NOMO-1 treated with dmso at 0.1 percent for 144 hours (cell line): Measurements from ENCODE around the gene MED28.
"Not testable (repeated sequence)": the region's sequence is repeated elsewhere in the genome, so short reads cannot be mapped to it uniquely, and the experiment has no call there.

ENCODE experiments used
- DNase-seq: peaks from one replicate; lab custom pipeline; 2025; ENCODE audit not compliant: unreplicated experiment; lab: John Stamatoyannopoulos, UW

The MED28 gene

DNA sequence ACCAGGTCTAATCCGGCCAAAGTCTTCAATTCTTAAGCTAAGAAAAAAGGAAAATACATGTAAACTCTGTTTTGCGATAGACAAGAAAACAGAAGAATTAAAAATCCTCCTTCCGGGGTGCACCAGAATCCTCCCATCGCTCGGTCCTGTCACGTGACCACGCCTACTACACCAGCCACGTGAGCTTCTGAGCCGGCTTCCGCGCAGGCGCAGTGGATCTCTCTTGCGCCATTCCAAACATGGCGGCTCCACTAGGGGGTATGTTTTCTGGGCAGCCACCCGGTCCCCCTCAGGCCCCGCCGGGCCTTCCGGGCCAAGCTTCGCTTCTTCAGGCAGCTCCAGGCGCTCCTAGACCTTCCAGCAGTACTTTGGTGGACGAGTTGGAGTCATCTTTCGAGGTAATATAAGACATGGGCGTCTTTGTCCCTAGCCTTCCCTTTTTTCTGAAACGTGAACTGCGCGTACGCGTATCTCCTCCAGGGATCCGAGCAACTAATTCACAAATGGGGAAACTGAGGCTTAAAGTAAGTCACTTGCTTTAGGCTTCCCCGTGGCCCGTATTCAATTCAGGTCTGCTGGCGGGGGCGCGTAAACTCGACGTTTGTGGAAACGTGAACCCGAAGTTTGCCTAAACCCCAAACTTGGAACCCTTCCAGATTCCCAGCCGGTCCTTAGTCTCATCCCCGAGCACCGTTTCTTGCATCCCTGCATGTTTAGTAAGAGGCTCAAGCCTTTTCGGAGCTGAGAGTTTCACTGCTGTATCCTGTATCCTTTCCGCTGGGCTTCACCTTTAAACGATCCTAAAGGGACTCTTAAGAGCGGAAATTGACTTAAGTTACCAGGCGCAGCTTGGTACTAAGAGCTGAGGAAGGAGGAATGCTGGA, at the start of gene MED28:
MED28 (plus strand) TSS at position 226 of the 884 bp plus-strand sequence; CDS start at position 240, 14 bp downstream.
- peak; percentile 77 for DNase-seq

GRCh38 chr4:17565846-17566245, 48.6 kb upstream of the MED28 start:
- DNase-seq = no peak

DNA sequence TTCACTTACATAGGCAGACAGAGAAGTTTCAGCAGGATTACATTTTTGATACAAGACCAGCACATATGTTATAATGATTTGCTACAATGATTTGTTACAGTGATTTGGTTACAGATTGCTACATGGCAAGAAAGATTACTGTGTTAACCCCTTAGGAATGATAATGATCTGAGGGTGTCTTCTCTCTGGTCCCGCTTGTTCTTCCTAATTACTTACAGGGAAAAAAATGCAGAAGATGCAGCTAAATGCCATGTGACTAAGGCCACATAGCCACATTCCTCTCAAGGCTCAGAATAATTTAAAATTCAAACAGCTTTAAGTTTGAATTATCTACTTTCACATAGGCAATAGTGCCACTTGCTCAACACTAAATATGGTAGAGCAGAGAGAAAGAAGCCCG, 47.2 kb upstream of the MED28 start:
- no peak for DNase-seq

DNA sequence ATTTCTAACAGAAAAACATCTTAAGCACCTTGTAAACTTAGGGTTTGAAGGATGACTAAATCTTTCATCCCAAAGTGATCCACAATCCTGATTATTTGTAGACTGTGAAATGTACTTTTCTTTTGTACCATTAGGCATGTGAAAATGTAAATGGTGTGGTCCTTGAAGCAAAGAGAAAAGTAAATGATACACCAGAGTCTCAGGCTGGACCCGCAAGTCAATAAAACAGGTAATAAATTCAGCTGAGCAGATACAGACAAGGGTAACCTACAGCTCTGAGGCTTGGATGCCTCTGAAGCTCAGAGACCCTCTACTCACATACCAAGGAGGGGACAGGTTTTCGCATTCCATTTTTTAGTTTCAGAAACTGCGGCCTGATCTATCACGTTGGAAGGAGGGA, 40.2 kb upstream of the MED28 start:
- no peak for DNase-seq

GRCh38 chr4:17575177-17575576, 39.3 kb upstream of the MED28 start:
- not testable (repeated sequence) for DNase-seq

GRCh38 chr4:17576932-17577664, 37.3 kb upstream of the MED28 start, which contains the start of gene LAP3:
Gene LAP3 (plus strand): TSS chr4:17577198. CDS start chr4:17577466, 268 bp downstream.
- peak; percentile 95 for DNase-seq

DNA sequence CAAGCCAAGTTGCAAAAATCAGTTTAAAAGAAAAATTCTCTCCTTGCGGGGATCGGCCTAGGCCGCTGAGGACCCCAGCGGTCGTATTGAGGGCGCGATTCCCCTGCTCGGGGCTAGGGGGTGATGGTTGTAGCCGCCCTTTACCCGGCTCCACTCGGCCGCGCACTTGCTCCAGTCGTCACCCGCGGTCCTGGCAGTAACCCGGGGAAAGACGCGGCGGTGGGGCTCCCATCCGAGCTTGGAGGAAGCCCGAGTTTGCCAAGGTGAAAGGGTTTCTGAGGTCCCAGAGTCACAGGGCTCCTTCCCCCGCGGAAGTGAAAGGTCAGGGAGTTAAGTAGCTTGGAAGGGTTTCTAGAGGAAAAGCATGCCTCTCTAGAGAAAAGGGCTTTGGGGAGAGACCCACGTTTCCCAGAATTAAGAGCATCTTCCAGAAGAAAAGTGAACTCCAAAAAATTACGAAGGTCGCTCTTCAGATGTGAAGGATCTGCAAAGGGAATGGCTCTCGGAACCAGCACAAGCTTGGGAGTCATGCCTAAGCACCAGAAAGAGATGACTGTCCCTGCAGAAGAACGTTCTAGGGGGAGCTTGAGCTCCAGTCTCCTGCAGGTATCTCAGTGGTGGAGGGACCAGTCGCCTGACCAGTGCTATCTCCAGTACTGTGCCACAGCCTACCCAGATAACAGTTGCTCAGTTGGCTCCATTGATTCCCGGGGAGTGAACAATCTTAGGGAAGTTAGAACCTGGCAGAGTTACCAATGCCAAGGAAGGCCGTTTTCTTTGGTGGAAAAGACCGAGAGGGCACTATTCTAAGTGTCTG, 36.6 kb upstream of the MED28 start:
- DNase-seq = no peak

- peak; percentile 13 for DNase-seq
These were observed 36.0 kb upstream of the MED28 start for GRCh38 chr4:17578482-17578891.

DNA sequence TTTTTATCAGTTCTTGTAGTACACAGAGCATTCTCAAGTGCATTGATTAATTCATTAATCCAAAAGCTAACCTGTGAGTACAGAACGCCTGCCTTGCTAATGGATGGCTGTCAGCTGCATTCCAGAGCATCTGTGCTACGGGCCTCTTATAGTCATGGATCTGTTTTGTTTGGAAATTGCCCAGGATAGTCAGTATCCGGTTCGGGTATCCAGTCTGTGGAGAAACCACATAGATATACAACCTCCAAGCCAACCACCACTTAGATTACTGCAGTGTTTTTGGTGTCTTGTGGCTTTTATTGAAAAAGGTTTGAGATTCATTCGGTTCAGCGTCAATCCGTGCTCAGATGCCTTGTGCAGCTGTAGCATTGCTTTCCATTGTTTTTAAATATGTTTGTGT, 33.5 kb upstream of the MED28 start:
- no peak for DNase-seq

DNA sequence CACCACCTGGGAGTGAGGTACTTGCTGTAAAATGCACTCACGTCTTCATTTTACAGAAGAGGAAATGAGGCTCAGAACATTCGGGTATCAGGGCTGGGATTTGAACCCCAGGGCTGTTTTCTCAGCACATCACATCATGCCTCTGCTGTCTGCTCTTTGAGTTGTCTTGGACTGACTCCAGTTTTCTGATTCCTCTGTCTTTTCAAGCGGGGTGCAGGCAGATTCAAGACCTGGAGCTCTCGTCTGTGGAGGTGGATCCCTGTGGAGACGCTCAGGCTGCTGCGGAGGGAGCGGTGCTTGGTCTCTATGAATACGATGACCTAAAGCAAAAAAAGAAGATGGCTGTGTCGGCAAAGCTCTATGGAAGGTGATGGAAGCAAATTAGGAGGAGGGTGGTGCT, 31.2 kb upstream of the MED28 start:
- no peak for DNase-seq

DNA sequence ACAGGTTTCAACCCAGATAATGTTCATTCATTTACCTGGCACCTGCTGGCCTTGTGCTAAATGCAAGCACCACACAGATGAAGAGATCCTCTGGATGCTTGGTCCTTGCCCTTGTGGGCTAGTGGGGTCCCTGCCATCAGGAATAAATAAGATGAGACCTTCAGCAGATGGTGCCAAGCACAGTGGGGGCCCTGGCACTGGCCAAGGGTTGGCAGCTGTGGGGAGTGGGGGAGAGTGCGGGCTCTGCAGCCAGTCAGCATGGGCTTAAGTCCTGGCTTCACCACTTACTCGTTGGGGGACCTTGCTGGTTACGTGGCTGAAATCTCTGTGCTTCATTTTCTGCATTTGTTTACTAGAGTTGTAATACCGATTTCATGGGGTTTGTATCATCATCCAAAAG, 30.5 kb upstream of the MED28 start:
- no peak for DNase-seq

DNA sequence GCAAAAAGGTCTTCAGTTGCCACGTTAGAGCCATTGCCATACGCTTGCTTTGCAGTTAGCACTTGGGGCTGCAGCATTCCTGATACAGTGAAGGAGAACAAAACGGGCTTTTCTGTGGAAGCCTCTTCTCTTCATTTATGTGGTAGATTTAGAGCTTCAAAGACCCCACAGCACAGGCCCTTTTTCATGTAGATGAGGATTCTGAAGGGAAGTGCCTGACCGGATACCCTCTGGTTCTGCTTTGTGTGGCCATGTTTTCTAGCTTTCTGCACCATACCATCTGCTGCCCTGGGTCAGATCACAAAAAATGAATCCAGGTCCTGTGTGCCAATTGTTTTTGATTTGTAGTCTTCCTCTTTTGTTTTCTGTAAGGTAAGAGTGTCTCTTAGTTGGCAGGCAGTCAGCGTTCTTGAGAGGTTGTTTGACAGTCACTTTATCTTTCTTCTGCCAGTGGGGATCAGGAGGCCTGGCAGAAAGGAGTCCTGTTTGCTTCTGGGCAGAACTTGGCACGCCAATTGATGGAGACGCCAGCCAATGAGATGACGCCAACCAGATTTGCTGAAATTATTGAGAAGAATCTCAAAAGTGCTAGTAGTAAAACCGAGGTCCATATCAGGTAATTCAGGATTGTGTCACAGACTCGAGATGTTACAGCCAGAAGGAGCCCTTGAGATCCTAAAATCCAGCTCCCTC, 29.8 kb upstream of the MED28 start:
- no peak for DNase-seq

DNA sequence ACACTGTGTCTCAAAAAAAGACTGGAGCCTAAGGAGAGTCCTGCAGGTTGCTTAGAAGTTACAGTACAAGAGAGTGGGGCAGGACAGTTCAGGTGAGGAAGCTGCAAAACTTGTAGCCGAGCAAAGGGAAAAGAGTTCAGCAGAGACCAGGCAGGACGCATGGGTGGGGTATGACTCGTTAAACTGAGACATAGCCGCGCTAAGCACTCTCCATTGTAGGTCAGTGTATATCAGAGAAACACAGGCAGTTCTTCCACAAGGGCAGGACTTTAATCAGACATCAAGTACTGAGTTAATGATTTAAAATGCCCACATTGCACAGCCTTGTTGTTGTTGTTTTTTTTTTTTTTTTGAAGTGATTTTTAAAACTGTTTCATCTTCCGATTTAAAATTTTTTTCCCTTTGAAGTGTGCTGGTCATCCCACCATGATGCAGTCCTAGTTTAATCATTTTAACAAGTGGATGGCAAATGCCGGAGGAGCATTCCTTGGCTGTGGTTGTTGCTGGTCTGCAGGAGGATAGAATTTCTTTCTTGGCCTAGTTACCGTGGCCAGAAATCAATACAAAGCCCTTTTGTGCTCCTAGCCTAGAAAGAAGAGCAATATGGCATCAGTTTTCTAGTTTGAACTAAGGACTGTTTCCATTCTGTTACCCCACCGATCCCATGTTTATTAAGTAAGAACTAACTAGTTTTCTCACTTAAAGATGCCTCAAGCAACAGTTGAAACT, 27.2 kb upstream of the MED28 start:
- DNase-seq = no peak

DNA sequence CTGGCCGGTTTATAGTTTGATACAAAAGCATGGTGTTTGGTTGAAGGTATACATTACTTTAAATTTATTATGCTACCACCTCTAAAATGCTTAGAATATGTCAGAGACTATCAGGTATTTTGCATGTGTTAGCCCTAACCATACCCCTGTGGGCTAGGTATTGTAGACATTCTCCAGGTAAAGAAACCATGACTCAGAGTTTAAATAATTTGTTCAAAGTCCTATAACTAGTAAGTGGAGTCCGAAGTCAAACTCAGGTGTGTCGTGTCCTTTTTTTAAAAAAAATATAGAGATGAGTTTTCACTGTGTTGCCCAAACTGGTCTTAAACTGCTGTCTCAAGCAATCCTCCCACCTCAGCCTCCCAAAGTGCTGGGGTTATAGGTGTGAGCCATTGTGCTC, 25.1 kb upstream of the MED28 start:
- no peak for DNase-seq

DNA sequence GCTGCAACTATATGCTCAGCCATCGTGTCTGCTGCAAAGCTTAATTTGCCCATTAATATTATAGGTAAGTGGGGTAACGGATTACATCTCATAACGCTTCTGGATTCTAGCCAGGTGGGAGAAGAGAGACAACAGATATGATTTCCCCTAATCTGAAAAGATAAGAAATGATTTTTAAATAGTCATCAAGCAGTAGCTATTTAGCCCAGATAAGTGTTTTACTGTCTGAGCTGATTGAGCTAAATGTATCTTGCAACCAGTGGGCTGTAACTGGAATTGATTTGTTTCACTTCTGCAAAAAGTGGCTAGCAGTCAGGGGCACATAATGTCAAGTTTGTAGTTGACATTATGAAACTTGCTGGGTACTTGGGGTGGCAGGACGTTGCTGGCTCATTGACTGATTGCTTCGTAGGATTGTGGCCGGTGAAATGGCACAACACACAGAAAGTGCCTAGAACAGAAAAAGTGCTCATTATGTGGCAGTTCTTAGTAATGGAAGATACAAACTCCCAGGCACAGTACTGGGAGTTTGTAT, 18.9 kb upstream of the MED28 start:
- peak; percentile 95 for DNase-seq

- no peak for DNase-seq
These were observed 16.9 kb upstream of the MED28 start for GRCh38 chr4:17597517-17597916.

- no peak for DNase-seq
These were observed 14.6 kb upstream of the MED28 start for GRCh38 chr4:17599826-17600225.

GRCh38 chr4:17605236-17605635, 9.2 kb upstream of the MED28 start:
- DNase-seq = no peak

DNA sequence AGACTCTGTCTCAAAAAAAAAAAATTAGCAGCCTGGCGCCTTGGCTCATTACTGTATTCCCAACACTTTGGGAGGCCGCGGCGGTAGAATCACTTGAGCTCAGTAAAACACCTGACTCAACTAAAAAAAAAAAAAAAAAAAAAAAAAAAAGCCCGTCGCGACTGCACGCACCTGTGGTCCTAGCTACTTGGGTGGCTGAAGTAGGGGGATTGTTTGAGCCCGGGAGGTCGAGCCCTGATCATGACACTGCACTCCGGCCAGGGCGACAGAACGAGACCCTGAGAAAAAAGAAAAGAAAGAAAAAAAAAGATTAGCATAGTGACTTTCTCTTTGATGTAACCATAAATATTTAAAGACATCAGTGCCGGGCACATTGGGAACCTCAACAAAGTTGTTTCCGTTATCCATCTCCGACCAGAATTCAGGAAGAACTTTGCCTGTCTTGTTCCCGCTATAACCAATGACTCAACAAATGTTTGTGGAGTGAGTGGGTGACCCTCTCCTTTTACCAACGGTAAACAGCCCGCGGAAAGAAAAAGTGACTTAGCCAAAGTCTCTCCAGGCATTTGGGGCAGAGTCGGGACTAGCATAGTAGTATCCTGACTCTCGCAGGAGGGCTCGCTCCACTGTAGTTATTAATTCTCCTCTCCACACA, 553 bp upstream of the MED28 start:
- DNase-seq = no peak
